Right atrium auricular region (tissue), 2 donors: ENCODE measurements around the gene CAPN13. TPM values are rescaled to one million over a fixed set of nuclear protein-coding genes. Genes with fewer than 3 reads are reported as not detected.

Experiments
- DNase-seq: peaks from one replicate; pipeline ENCODE4 v3.0.0-alpha.2; 2019; ENCODE audit warnings: low spot score
- H3K27ac ChIP-seq, 2 donors: fragments of 200-600 bp; sonication (generic); 1 replicate in 1 of 2; 2 replicates in 1 of 2; pipeline ENCODE4 v1.5.1; 2016 to 2019
- H3K27me3 ChIP-seq, 2 donors: fragments of 200-600 bp; sonication (generic); one replicate each; pipeline versions ENCODE4 v1.5.1 to v1.6.0; 2017 to 2019
- H3K36me3 ChIP-seq: fragments of 200-600 bp; sonication (generic); one replicate; pipeline ENCODE4 v1.5.1; 2016
- H3K4me1 ChIP-seq, 2 donors: fragments of 200-600 bp; sonication (generic); one replicate each; pipeline versions ENCODE4 v1.5.1 to v1.6.0; 2017 to 2019
- H3K4me3 ChIP-seq, 2 donors: fragments of 200-600 bp; sonication (generic); 1 replicate in 1 of 2; 2 replicates in 1 of 2; pipeline ENCODE4 v1.5.1; 2017 to 2019; ENCODE audit warnings: mild to moderate bottlenecking in 1 of 2, moderate library complexity in 1 of 2
- H3K9me3 ChIP-seq, 2 donors: fragments of 200-600 bp; sonication (generic); one replicate each; pipeline ENCODE4 v1.5.1; 2019
- CTCF ChIP-seq, 2 donors: fragments of 200-600 bp; sonication (generic); IDR thresholded peaks; one replicate each; pipeline ENCODE4 v1.5.1; 2019; ENCODE audit warnings: antibody characterized with exemption in 2 of 2
- total RNA-seq, 2 donors: library from RNA; depleted of rRNA; stranded (reverse); fragments of >200 nt; gene quantifications; one replicate each; pipeline ENCODE4 v1.1.0, GENCODE V29; 2016

CAPN13 gene
- total RNA-seq, 2 donors from 2014 or later, result not detected

- Histone ChIP-seq H3K36me3 (no peaks in the 10 kb centered on the region), H3K9me3 (no peaks in the 10 kb centered on the region), H3K27ac (no peak overlapping the region), H3K4me1 (peaks cover 0 to 20% of the 10 kb centered on the region in 2 donors), H3K4me3 (no peak overlapping the region), H3K27me3 (peaks cover 0 to under 1% of the 10 kb centered on the region in 2 donors)
- DNase-seq, result no peak
- no peak for TF ChIP-seq CTCF (IDR thresholded peaks at IDR 0.05)
Observed at GRCh38 chr2:30797381-30798015, 9.7 kb downstream of the CAPN13 start.

- Histone ChIP-seq H3K4me1 (peaks cover 0 to 20% of the 10 kb centered on the region in 2 donors), H3K36me3 (no peaks in the 10 kb centered on the region), H3K4me3 (no peak overlapping the region), H3K27ac (no peak overlapping the region), H3K27me3 (peaks cover 0 to 4% of the 10 kb centered on the region in 2 donors), H3K9me3 (no peaks in the 10 kb centered on the region)
- no peak for TF ChIP-seq CTCF (IDR thresholded peaks at IDR 0.05)
- DNase-seq, result no peak
Observed at GRCh38 chr2:30796699-30797098, 10.5 kb downstream of the CAPN13 start.

- Histone ChIP-seq H3K9me3 (no peaks in the 10 kb centered on the region), H3K4me1 (peaks cover 0 to 10% of the 10 kb centered on the region in 2 donors), H3K36me3 (no peaks in the 10 kb centered on the region), H3K4me3 (no peak overlapping the region), H3K27ac (no peak overlapping the region), H3K27me3 (peaks cover 0 to 4% of the 10 kb centered on the region in 2 donors)
- no peak for DNase-seq
- no peak for TF ChIP-seq CTCF (IDR thresholded peaks at IDR 0.05)
Observed at GRCh38 chr2:30792521-30792920, 14.7 kb downstream of the CAPN13 start.

- no peak for DNase-seq
- peaks cover 0 to 4% of the 10 kb centered on the region in 2 donors for H3K27me3 ChIP-seq
- H3K27ac ChIP-seq, result no peak overlapping the region
- H3K4me3 ChIP-seq, result no peak overlapping the region
- no peak for TF ChIP-seq CTCF (IDR thresholded peaks at IDR 0.05)
- H3K4me1 ChIP-seq, result no peaks in the 10 kb centered on the region
- H3K36me3 ChIP-seq, result no peaks in the 10 kb centered on the region
- no peaks in the 10 kb centered on the region for H3K9me3 ChIP-seq
Observed at GRCh38 chr2:30790879-30791278, 16.4 kb downstream of the CAPN13 start.

GRCh38 chr2:30789670-30790210 lies 17.5 kb downstream of the CAPN13 start:
- Histone ChIP-seq H3K27ac (no peak overlapping the region), H3K36me3 (no peaks in the 10 kb centered on the region), H3K27me3 (peaks cover 0 to 4% of the 10 kb centered on the region in 2 donors), H3K9me3 (no peaks in the 10 kb centered on the region), H3K4me1 (no peaks in the 10 kb centered on the region), H3K4me3 (no peak overlapping the region)
- no peak for DNase-seq
- TF ChIP-seq CTCF (IDR thresholded peaks at IDR 0.05), result no peak
